WTC11 (cell line): Measurements from ENCODE around the gene RNASET2. TPM values are rescaled to one million over a fixed set of nuclear protein-coding genes. Genes with fewer than 3 reads are reported as not detected.

Experiments used
- ATAC-seq: fragments of 200-7000 bp; cut with Tn5 transposase; 2 replicates; pipeline ENCODE4 v1.10.0; 2021; ENCODE audit warnings: mild to moderate bottlenecking, moderate library complexity
- CTCF ChIA-PET: fragments of 300-600 bp; sonication (Branson Sonifier 250); formaldehyde crosslinking; loops from one replicate; lab custom pipeline; 2021; ENCODE audit warnings: antibody characterized with exemption; lab: Charles Lee
- POLR2A ChIA-PET: fragments of 350-600 bp; sonication (Branson Sonifier 250); formaldehyde crosslinking; loops from one replicate; lab custom pipeline; 2021; ENCODE audit warnings: antibody characterized with exemption; lab: Charles Lee
- DNase-seq: peaks from one replicate; pipeline ENCODE4 v3.0.0; 2021; ENCODE audit warnings: low spot score
- H3K27ac Mint-ChIP-seq: 2 replicates; pipeline ENCODE4 v1.8.0; 2021; ENCODE audit warnings: mixed read lengths
- H3K27me3 Mint-ChIP-seq: 2 replicates; pipeline ENCODE4 v1.8.0; 2021; ENCODE audit warnings: low read depth, mild to moderate bottlenecking, moderate library complexity, mixed read lengths
- H3K36me3 Mint-ChIP-seq: 2 replicates; pipeline ENCODE4 v1.8.0; 2021; ENCODE audit warnings: mixed read lengths
- H3K4me1 Mint-ChIP-seq: 2 replicates; pipeline ENCODE4 v1.8.0; 2022; ENCODE audit warnings: mixed read lengths
- H3K4me3 Mint-ChIP-seq: 2 replicates; pipeline ENCODE4 v1.8.0; 2021; ENCODE audit warnings: mild to moderate bottlenecking, moderate library complexity, mixed read lengths
- H3K9me3 Mint-ChIP-seq: 2 replicates; pipeline ENCODE4 v1.8.0; 2021; ENCODE audit warnings: mixed read lengths
- ETV6 ChIP-seq: sonication (generic); formaldehyde crosslinking; IDR thresholded peaks from 2 replicates; pipeline ENCODE4 v1.8.1; 2022; ENCODE audit warnings: mild to moderate bottlenecking, missing genetic modification reagents
- NFE2L1 ChIP-seq: sonication (generic); formaldehyde crosslinking; IDR thresholded peaks from 2 replicates; pipeline ENCODE4 v1.8.1; 2023; ENCODE audit warnings: missing genetic modification reagents
- NFYB ChIP-seq: sonication (generic); formaldehyde crosslinking; conservative IDR thresholded peaks from 2 replicates; pipeline ENCODE4 v1.8.0; 2022; ENCODE audit warnings: low read depth, missing genetic modification reagents
- total RNA-seq: library from RNA; stranded (reverse); gene quantifications from 3 replicates; pipeline ENCODE4 v1.2.3, GENCODE V29; 2021
- TF ChIP-seq, protein P1 (sequence below): fragments of 250-450 bp; sonication (Bioruptor Pico); conservative IDR thresholded peaks from 2 replicates; pipeline ENCODE4 v1.9.0; 2021; ENCODE audit warnings: mild to moderate bottlenecking
- TF ChIP-seq, protein P2 (sequence below): sonication (generic); formaldehyde crosslinking; IDR thresholded peaks from 2 replicates; pipeline ENCODE4 v1.8.1; 2022; ENCODE audit warnings: low read depth, mild to moderate bottlenecking, moderate library complexity, missing genetic modification reagents, borderline replicate concordance
- TF ChIP-seq, protein P3 (sequence below): sonication (generic); formaldehyde crosslinking; IDR thresholded peaks from 2 replicates; pipeline ENCODE4 v1.8.0; 2022; ENCODE audit warnings: mild to moderate bottlenecking, missing genetic modification reagents
- TF ChIP-seq, protein P4 (sequence below): sonication (generic); formaldehyde crosslinking; conservative IDR thresholded peaks from 2 replicates; pipeline ENCODE4 v1.8.1; 2023; ENCODE audit warnings: mild to moderate bottlenecking, low read depth, missing genetic modification reagents, moderate library complexity
- TF ChIP-seq, protein P5 (sequence below): sonication (generic); formaldehyde crosslinking; IDR thresholded peaks from 2 replicates; pipeline ENCODE4 v1.8.0; 2022; ENCODE audit warnings: mild to moderate bottlenecking, missing genetic modification reagents
- TF ChIP-seq, protein P6 (sequence below): sonication (generic); formaldehyde crosslinking; IDR thresholded peaks from 2 replicates; pipeline ENCODE4 v1.8.1; 2023; ENCODE audit warnings: mild to moderate bottlenecking, missing genetic modification reagents, borderline replicate concordance
- TF ChIP-seq, protein P7 (sequence below): fragments of 250-450 bp; sonication (Bioruptor Pico); IDR thresholded peaks from 2 replicates; pipeline ENCODE4 v1.9.0; 2021; ENCODE audit warnings: moderate library complexity, mild to moderate bottlenecking, inconsistent platforms, borderline replicate concordance
- TF ChIP-seq, protein P8 (sequence below): sonication (generic); formaldehyde crosslinking; IDR thresholded peaks from 2 replicates; pipeline ENCODE4 v1.8.1; 2023; ENCODE audit warnings: mild to moderate bottlenecking, missing genetic modification reagents, moderate library complexity

Gene RNASET2
- total RNA-seq, 1 experiment from 2014 or later: 35.6 TPM

DNA sequence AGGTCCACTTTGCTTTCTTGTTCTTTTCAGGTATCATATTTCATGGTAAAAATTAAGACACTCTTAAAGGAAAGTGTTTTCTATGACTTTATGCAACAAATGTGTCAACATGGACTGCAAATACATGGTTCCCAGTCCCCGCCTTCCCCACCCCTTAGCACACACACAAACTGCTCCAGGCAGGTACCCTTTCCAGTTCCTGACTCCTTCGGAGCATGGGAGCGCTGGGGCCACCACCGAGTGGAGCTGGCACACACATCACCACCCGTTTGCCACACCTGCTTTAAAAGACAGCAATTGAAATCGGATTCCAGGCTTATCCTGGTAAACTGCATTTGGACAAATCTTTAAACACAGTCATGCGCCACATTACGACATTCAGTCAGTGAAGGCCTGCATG is 22.2 kb downstream of the RNASET2 start (continued):
- TF ChIP-seq, protein P1, sequence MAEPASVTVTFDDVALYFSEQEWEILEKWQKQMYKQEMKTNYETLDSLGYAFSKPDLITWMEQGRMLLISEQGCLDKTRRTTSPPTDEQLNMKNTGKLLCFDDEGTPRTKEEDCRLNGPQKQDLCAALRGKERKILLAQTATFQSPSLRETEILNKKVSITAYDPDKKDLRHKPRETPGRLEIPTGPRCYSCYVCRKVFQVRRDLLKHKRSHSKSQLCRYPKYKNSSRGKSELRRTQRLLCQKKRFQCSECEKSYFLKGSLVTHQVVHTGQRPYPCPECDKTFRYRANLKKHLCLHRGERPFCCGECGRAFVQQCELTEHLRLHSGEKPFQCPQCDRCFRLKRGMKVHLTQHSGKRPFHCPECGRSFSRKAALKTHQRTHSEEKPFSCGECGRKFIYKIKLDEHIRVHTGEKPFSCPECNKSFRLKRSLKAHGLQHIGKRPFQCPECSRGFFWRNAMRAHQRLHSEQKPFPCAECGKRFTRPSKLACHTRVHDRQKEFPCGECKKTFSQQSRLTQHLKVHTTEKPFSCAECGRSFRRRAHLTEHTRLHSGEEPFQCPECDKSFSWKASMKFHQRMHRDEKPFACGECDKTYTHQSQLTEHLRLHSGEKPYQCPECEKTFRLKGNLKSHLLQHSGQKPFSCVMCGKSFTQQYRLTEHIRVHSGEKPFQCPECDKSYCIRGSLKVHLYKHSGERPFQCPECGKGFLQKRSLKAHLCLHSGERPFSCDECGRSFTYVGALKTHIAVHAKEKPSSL (CRISPR knock-in tag): no peak
- TF ChIP-seq, protein P2, sequence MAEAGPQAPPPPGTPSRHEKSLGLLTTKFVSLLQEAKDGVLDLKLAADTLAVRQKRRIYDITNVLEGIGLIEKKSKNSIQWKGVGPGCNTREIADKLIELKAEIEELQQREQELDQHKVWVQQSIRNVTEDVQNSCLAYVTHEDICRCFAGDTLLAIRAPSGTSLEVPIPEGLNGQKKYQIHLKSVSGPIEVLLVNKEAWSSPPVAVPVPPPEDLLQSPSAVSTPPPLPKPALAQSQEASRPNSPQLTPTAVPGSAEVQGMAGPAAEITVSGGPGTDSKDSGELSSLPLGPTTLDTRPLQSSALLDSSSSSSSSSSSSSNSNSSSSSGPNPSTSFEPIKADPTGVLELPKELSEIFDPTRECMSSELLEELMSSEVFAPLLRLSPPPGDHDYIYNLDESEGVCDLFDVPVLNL (CRISPR knock-in tag): no peak
- TF ChIP-seq, protein P3, sequence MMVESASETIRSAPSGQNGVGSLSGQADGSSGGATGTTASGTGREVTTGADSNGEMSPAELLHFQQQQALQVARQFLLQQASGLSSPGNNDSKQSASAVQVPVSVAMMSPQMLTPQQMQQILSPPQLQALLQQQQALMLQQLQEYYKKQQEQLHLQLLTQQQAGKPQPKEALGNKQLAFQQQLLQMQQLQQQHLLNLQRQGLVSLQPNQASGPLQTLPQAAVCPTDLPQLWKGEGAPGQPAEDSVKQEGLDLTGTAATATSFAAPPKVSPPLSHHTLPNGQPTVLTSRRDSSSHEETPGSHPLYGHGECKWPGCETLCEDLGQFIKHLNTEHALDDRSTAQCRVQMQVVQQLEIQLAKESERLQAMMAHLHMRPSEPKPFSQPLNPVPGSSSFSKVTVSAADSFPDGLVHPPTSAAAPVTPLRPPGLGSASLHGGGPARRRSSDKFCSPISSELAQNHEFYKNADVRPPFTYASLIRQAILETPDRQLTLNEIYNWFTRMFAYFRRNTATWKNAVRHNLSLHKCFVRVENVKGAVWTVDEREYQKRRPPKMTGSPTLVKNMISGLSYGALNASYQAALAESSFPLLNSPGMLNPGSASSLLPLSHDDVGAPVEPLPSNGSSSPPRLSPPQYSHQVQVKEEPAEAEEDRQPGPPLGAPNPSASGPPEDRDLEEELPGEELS: no peak
- TF ChIP-seq, protein P4, sequence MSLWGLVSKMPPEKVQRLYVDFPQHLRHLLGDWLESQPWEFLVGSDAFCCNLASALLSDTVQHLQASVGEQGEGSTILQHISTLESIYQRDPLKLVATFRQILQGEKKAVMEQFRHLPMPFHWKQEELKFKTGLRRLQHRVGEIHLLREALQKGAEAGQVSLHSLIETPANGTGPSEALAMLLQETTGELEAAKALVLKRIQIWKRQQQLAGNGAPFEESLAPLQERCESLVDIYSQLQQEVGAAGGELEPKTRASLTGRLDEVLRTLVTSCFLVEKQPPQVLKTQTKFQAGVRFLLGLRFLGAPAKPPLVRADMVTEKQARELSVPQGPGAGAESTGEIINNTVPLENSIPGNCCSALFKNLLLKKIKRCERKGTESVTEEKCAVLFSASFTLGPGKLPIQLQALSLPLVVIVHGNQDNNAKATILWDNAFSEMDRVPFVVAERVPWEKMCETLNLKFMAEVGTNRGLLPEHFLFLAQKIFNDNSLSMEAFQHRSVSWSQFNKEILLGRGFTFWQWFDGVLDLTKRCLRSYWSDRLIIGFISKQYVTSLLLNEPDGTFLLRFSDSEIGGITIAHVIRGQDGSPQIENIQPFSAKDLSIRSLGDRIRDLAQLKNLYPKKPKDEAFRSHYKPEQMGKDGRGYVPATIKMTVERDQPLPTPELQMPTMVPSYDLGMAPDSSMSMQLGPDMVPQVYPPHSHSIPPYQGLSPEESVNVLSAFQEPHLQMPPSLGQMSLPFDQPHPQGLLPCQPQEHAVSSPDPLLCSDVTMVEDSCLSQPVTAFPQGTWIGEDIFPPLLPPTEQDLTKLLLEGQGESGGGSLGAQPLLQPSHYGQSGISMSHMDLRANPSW: no peak
- TF ChIP-seq, protein P5, sequence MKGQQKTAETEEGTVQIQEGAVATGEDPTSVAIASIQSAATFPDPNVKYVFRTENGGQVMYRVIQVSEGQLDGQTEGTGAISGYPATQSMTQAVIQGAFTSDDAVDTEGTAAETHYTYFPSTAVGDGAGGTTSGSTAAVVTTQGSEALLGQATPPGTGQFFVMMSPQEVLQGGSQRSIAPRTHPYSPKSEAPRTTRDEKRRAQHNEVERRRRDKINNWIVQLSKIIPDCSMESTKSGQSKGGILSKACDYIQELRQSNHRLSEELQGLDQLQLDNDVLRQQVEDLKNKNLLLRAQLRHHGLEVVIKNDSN (CRISPR knock-in tag): no peak
- TF ChIP-seq, protein P6, sequence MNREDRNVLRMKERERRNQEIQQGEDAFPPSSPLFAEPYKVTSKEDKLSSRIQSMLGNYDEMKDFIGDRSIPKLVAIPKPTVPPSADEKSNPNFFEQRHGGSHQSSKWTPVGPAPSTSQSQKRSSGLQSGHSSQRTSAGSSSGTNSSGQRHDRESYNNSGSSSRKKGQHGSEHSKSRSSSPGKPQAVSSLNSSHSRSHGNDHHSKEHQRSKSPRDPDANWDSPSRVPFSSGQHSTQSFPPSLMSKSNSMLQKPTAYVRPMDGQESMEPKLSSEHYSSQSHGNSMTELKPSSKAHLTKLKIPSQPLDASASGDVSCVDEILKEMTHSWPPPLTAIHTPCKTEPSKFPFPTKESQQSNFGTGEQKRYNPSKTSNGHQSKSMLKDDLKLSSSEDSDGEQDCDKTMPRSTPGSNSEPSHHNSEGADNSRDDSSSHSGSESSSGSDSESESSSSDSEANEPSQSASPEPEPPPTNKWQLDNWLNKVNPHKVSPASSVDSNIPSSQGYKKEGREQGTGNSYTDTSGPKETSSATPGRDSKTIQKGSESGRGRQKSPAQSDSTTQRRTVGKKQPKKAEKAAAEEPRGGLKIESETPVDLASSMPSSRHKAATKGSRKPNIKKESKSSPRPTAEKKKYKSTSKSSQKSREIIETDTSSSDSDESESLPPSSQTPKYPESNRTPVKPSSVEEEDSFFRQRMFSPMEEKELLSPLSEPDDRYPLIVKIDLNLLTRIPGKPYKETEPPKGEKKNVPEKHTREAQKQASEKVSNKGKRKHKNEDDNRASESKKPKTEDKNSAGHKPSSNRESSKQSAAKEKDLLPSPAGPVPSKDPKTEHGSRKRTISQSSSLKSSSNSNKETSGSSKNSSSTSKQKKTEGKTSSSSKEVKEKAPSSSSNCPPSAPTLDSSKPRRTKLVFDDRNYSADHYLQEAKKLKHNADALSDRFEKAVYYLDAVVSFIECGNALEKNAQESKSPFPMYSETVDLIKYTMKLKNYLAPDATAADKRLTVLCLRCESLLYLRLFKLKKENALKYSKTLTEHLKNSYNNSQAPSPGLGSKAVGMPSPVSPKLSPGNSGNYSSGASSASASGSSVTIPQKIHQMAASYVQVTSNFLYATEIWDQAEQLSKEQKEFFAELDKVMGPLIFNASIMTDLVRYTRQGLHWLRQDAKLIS (CRISPR knock-in tag): no peak
- TF ChIP-seq, protein P7, sequence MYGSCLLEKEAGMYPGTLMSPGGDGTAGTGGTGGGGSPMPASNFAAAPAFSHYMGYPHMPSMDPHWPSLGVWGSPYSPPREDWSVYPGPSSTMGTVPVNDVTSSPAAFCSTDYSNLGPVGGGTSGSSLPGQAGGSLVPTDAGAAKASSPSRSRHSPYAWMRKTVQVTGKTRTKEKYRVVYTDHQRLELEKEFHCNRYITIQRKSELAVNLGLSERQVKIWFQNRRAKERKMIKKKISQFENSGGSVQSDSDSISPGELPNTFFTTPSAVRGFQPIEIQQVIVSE (CRISPR knock-in tag): no peak

DNA sequence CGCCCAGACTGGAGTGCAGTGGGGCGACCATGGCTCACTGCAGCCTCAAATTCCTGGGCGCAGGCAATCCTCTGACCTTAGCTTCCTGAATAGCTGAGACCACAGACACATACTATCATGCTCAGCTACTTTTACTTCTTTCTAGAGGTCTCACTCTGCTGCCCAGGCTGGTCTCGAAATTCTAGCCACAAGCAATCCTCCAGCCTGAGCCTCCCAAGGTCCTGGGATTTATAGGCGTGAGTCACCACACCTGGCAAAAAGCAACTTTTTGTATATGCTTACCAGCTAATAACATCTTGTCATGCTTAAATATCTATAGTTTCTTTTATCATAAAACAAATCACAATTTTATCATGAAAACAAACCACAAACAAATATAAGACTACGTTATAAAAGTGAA is 23.0 kb downstream of the RNASET2 start:
- DNase-seq (no peak), ATAC-seq (no peak)
- Mint-ChIP-seq H3K27ac (no peak overlapping the region), H3K4me1 (peaks cover 9% of the 10 kb centered on the region), H3K9me3 (peaks cover 4% of the 10 kb centered on the region; the same call in 1 of the 2 replicates), H3K36me3 (peaks cover 19% of the 10 kb centered on the region), H3K4me3 (no peak overlapping the region), H3K27me3 (no peaks in the 10 kb centered on the region)
- ChIA-PET CTCF (no interaction called here), POLR2A (no interaction called here)
- TF ChIP-seq, protein P6 (CRISPR knock-in tag): no peak
- TF ChIP-seq, protein P8, sequence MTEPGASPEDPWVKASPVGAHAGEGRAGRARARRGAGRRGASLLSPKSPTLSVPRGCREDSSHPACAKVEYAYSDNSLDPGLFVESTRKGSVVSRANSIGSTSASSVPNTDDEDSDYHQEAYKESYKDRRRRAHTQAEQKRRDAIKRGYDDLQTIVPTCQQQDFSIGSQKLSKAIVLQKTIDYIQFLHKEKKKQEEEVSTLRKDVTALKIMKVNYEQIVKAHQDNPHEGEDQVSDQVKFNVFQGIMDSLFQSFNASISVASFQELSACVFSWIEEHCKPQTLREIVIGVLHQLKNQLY: no peak
- TF ChIP-seq NFE2L1 (CRISPR knock-in tag): no peak
- no peak for TF ChIP-seq NFYB (CRISPR knock-in tag)
- no peak for TF ChIP-seq ETV6 (CRISPR knock-in tag)
